GM21423 (cell line): ENCODE measurements around the gene MFSD2A.
A peak's percentile ranks its signal among the peaks of the same experiment; 100 is the strongest.
"Not testable (repeated sequence)": the region's sequence is repeated elsewhere in the genome, so short reads cannot be mapped to it uniquely, and the experiment has no call there.

ENCODE experiments used
- ATAC-seq: cut with Tn5 transposase; IDR thresholded peaks from one replicate; pipeline ENCODE4 v1.9.1; 2021; ENCODE audit warnings: mild to moderate bottlenecking, moderate library complexity; ENCODE audit not compliant: unreplicated experiment

Gene MFSD2A

DNA sequence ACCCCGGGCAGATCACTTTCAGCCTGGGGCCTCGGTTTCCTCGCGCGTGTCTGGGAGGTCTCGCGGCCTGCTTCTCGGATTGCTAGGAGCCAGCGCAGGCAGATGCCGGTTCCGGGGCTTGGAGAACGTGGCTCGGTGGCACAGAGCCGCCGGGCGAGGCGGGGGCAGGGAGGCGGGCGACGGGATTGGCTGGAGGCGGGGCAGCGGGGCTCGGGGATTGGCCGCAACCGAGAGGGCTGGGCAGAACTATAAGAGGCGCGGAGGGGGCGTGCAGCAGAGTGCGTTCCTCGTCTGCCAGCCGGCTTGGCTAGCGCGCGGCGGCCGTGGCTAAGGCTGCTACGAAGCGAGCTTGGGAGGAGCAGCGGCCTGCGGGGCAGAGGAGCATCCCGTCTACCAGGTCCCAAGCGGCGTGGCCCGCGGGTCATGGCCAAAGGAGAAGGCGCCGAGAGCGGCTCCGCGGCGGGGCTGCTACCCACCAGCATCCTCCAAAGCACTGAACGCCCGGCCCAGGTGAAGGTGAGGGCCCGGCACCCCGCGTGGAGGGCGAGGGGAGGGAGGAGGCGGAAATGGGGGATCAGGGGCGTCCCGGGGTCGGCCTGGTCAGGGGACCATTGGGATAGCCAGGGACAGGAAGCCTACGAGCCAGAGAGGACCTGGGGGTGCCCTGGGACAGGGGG lies at the start of gene MFSD2A:
Gene MFSD2A (plus strand): TSS at position 276 of the 677 bp plus-strand sequence. CDS start 148 bp downstream, at position 424.
- peak; percentile 83 for ATAC-seq

- ATAC-seq = no peak
Measured at GRCh38 chr1:39905172-39905571, 49.8 kb upstream of the MFSD2A start.

GRCh38 chr1:39907528-39908453 lies 47.2 kb upstream of the MFSD2A start:
- ATAC-seq = no peak

DNA sequence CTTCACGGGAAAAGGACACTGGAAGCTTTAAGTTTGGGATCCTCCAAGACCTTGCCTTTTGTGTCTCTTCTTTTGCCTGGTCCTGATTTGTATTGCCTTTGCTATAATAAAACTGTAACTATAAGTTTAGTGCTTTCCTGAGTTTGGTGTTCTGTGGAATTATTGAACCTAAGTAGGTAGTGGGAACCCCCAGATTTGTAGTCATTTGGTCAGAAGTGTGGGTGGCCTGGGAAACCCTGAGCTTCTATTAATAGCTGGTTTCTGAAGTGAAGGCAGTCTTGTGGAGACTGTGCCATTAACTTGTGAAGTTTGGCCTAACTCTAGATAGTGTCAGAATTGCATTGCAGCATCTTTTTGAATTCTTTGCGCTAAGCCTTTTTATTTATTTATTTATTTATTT lies 46.4 kb upstream of the MFSD2A start:
- ATAC-seq = no peak

- ATAC-seq = no peak
Measured at GRCh38 chr1:39910263-39910662, 44.7 kb upstream of the MFSD2A start.

GRCh38 chr1:39913136-39913535 lies 41.8 kb upstream of the MFSD2A start:
- not testable (repeated sequence) for ATAC-seq

- ATAC-seq = no peak
Measured at GRCh38 chr1:39915499-39916129, 39.3 kb upstream of the MFSD2A start.

GRCh38 chr1:39917825-39918224 lies 37.1 kb upstream of the MFSD2A start:
- ATAC-seq = no peak

DNA sequence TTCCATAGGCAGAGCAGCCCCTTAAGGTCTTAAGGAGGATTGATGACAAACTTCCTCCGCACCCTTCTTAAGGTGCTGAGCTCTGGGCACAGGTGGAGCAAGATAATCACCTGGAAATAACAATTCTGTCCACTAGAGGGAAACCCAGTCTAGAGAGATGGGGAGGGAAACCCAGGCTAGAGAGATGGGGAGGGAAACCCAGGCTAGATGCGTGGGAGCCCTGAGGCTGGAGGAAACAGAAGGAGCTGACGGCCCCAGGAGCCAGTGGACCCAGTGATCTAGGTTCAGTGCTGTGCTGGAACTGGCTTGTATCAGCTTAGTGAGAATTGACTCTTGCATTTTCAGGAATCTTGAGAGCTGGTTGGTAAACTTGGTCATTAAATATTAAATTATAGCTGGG lies 35.4 kb upstream of the MFSD2A start:
- ATAC-seq = no peak

GRCh38 chr1:39922251-39922688 lies 32.7 kb upstream of the MFSD2A start:
- ATAC-seq = no peak

DNA sequence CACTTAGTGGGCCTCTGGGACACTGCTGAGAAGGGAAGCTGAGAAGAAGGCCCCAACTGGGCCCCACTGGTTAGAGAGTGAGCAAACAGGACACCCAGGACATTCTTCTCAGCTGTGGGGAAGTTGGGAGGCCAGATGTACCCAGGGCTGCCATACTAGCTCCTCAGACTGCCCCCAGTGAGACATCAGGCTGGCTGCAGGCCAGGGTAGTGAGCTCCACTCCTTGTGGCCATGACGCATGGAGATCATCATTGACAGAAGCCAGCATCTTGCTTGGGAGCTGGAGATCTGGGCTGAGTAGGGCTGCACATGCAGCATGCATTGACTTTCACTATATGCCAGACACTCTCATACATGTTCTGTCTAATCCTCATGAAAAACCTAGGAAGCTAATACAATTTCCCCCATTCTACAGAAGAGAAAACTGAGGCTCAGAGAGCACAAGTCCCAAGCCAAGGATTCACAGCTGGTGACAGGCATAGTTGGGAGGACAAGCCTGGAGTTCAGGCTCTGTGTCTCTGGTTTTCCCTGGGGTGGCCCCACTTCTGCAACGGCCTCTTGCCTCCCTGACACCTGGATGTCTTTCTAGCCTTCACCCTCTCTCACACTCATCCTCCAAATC lies 29.1 kb upstream of the MFSD2A start:
- ATAC-seq = no peak

DNA sequence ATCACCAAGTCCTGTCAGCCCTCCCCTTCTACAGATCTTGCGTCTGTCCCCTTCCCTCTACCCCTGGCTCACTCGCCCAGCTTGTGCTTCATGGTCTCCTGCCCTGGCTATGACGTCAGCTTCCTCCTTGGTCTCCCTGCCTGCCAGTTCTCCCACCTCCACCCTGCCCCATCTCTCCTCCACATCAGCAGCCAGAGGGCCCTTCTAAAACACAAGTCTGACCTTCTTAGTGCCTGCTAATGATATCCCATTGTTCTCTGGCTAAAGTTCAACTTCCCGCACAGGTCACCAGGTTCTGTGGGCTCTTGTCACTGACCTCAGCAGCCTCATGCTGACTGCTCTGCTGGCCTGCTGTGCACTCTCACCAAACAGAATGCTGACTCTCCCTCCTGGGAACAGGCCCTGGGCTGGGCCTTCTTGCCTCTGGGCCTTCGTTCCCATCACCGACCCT lies 28.6 kb upstream of the MFSD2A start:
- ATAC-seq = no peak

GRCh38 chr1:39926820-39927219 lies 28.1 kb upstream of the MFSD2A start:
- ATAC-seq = no peak

DNA sequence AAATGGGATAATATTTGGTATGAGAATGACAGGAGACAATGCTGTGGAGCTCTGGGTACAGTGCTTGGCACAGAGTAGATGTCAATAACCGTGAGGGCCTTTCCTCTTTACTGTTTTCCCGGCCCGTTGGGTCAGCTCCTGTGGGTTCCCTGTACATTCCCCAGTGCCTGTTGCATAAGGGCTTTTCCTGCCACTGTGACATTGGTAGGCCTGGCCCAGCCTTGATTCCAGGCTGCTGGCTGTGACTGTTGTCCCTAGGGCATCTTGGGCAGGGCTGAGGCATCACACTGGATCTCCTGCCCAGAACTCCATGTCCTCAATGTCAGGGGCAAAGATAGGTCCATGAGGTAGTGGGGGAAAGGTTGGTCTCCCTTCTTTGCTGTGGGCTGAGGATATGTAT lies 27.4 kb upstream of the MFSD2A start:
- ATAC-seq = no peak

GRCh38 chr1:39928809-39929587 lies 25.9 kb upstream of the MFSD2A start:
- no peak for ATAC-seq

- ATAC-seq = no peak
Measured at GRCh38 chr1:39933956-39934941, 20.7 kb upstream of the MFSD2A start.

- ATAC-seq = no peak
Measured at GRCh38 chr1:39936724-39937491, 18.0 kb upstream of the MFSD2A start.

- ATAC-seq = no peak
Measured at GRCh38 chr1:39938856-39939255, 16.1 kb upstream of the MFSD2A start.
